Adrenal gland (tissue), 5 donors: ENCODE data around the gene ACTL7A.

Source experiments
- POLR2A ChIP-seq, 2 donors: fragments of 450-650 bp; IDR thresholded peaks; one replicate each; pipeline ENCODE4 v1.6.1; 2017; ENCODE audit warnings: antibody characterized with exemption in 2 of 2, mild to moderate bottlenecking in 2 of 2, moderate library complexity in 1 of 2
- TF ChIP-seq, protein P1 (sequence below), 6 experiments: fragments of 450-650 bp in 4 of 6; fragments of 200-600 bp in 2 of 6; sonication (generic) in 1 of 6; IDR thresholded peaks; 1 replicate in 5 of 6; 2 replicates in 1 of 6; pipeline versions ENCODE4 v1.5.1 to v1.8.0; 2016 to 2021; ENCODE audit warnings: antibody characterized with exemption in 6 of 6, mild to moderate bottlenecking in 2 of 6, moderate library complexity in 1 of 6
- donor health status: DM: no; HTN: no; CAD: no.

- TF ChIP-seq, protein P1, sequence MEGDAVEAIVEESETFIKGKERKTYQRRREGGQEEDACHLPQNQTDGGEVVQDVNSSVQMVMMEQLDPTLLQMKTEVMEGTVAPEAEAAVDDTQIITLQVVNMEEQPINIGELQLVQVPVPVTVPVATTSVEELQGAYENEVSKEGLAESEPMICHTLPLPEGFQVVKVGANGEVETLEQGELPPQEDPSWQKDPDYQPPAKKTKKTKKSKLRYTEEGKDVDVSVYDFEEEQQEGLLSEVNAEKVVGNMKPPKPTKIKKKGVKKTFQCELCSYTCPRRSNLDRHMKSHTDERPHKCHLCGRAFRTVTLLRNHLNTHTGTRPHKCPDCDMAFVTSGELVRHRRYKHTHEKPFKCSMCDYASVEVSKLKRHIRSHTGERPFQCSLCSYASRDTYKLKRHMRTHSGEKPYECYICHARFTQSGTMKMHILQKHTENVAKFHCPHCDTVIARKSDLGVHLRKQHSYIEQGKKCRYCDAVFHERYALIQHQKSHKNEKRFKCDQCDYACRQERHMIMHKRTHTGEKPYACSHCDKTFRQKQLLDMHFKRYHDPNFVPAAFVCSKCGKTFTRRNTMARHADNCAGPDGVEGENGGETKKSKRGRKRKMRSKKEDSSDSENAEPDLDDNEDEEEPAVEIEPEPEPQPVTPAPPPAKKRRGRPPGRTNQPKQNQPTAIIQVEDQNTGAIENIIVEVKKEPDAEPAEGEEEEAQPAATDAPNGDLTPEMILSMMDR (IDR thresholded peaks at IDR 0.05): no peak
- TF ChIP-seq POLR2A (IDR thresholded peaks at IDR 0.05): no peak
Measured at GRCh38 chr9:108897324-108898096, 35.4 kb downstream of the ACTL7A start.
